Measurements from ENCODE around the gene VILL. TPM values are rescaled to one million over a fixed set of nuclear protein-coding genes. Genes with fewer than 3 reads are reported as not detected.

VILL gene
- total RNA-seq, 1 donor from 2014 or later: 3.2 TPM

GRCh38 chr3:38036286-38036685 lies 45.7 kb downstream of the VILL start:
- H3K4me3 Mint-ChIP-seq (ENCODE audit: unreplicated experiment): no peak overlapping the region
- peaks cover 10% of the 10 kb centered on the region for H3K27me3 Mint-ChIP-seq (ENCODE audit: unreplicated experiment)
- no peak overlapping the region for H3K27ac Mint-ChIP-seq (ENCODE audit: unreplicated experiment)
- no peak for DNase-seq
- no peak for TF ChIP-seq CTCF (IDR thresholded peaks at IDR 0.05; ENCODE audit: partially characterized antibody, unreplicated experiment)
- H3K4me1 Mint-ChIP-seq (ENCODE audit: low read depth, unreplicated experiment): peaks cover 2% of the 10 kb centered on the region
- H3K36me3 Mint-ChIP-seq (ENCODE audit: unreplicated experiment): no peaks in the 10 kb centered on the region
- peaks cover 4% of the 10 kb centered on the region for H3K9me3 Mint-ChIP-seq (ENCODE audit: unreplicated experiment)

- DNase-seq: no peak
- TF ChIP-seq CTCF (IDR thresholded peaks at IDR 0.05; ENCODE audit: partially characterized antibody, unreplicated experiment): no peak
- Mint-ChIP-seq H3K27me3 (ENCODE audit: unreplicated experiment) (peaks cover 10% of the 10 kb centered on the region), H3K4me1 (ENCODE audit: low read depth, unreplicated experiment) (peaks cover 2% of the 10 kb centered on the region), H3K9me3 (ENCODE audit: unreplicated experiment) (peaks cover 4% of the 10 kb centered on the region), H3K36me3 (ENCODE audit: unreplicated experiment) (no peaks in the 10 kb centered on the region), H3K4me3 (ENCODE audit: unreplicated experiment) (peak overlapping the region; percentile 30), H3K27ac (ENCODE audit: unreplicated experiment) (no peak overlapping the region)
Observed at GRCh38 chr3:38036906-38037305, 46.3 kb downstream of the VILL start.

GRCh38 chr3:38038447-38038911 lies 47.9 kb downstream of the VILL start:
- Mint-ChIP-seq H3K36me3 (ENCODE audit: unreplicated experiment) (no peaks in the 10 kb centered on the region), H3K4me3 (ENCODE audit: unreplicated experiment) (peak overlapping the region; percentile 85), H3K27ac (ENCODE audit: unreplicated experiment) (no peak overlapping the region), H3K4me1 (ENCODE audit: low read depth, unreplicated experiment) (peaks cover 2% of the 10 kb centered on the region), H3K9me3 (ENCODE audit: unreplicated experiment) (peaks cover 3% of the 10 kb centered on the region), H3K27me3 (ENCODE audit: unreplicated experiment) (peaks cover 5% of the 10 kb centered on the region)
- TF ChIP-seq CTCF (IDR thresholded peaks at IDR 0.05; ENCODE audit: partially characterized antibody, unreplicated experiment): no peak
- DNase-seq: no peak

- no peak for TF ChIP-seq CTCF (IDR thresholded peaks at IDR 0.05; ENCODE audit: partially characterized antibody, unreplicated experiment)
- no peaks in the 10 kb centered on the region for H3K36me3 Mint-ChIP-seq (ENCODE audit: unreplicated experiment)
- H3K4me3 Mint-ChIP-seq (ENCODE audit: unreplicated experiment): peak within 1 kb of the TSS; percentile 85
- H3K27ac Mint-ChIP-seq (ENCODE audit: unreplicated experiment): no peak within 1 kb of the TSS
- DNase-seq: peak; percentile 77
- peaks cover 4% of the 10 kb centered on the region for H3K27me3 Mint-ChIP-seq (ENCODE audit: unreplicated experiment)
- H3K4me1 Mint-ChIP-seq (ENCODE audit: low read depth, unreplicated experiment): peaks cover 2% of the 10 kb centered on the region
- peaks cover 2% of the 10 kb centered on the region for H3K9me3 Mint-ChIP-seq (ENCODE audit: unreplicated experiment)
Observed at GRCh38 chr3:38039101-38039898, 48.7 kb downstream of the VILL start, which contains the start of gene DLEC1. DLEC1 (plus strand) TSS chr3:38039208; CDS start chr3:38039226, 18 bp downstream.

GRCh38 chr3:38039899-38040261 lies 49.3 kb downstream of the VILL start:
- Mint-ChIP-seq H3K27ac (ENCODE audit: unreplicated experiment) (no peak overlapping the region), H3K9me3 (ENCODE audit: unreplicated experiment) (peaks cover 2% of the 10 kb centered on the region), H3K4me3 (ENCODE audit: unreplicated experiment) (peak overlapping the region; percentile 85), H3K4me1 (ENCODE audit: low read depth, unreplicated experiment) (peaks cover 2% of the 10 kb centered on the region), H3K27me3 (ENCODE audit: unreplicated experiment) (peaks cover 4% of the 10 kb centered on the region), H3K36me3 (ENCODE audit: unreplicated experiment) (no peaks in the 10 kb centered on the region)
- no peak for TF ChIP-seq CTCF (IDR thresholded peaks at IDR 0.05; ENCODE audit: partially characterized antibody, unreplicated experiment)
- no peak for DNase-seq

All from glutamatergic neuron (in vitro differentiated cells).